ENCODE data around the gene CTPS2. TPM values are rescaled to one million over a fixed set of nuclear protein-coding genes. Genes with fewer than 3 reads are reported as not detected.

The CTPS2 gene
- total and polyA plus RNA-seq, 8 donors = 2.3 to 34.3 (median 10.3) TPM

GRCh38 chrX:16743604-16744325, 31.3 kb upstream of the CTPS2 start:
- H3K36me3 ChIP-seq = peaks cover 12 to 93% (median 87%) of the 10 kb centered on the region in 4 donors
- no peaks in the 10 kb centered on the region for H3K9me3 ChIP-seq
- no peaks in the 10 kb centered on the region for H3K4me1 ChIP-seq
- TF ChIP-seq CTCF (IDR thresholded peaks at IDR 0.05) = no peak
- no peak for TF ChIP-seq EP300 (IDR thresholded peaks at IDR 0.05)
- no peak for TF ChIP-seq POLR2A (IDR thresholded peaks at IDR 0.05)
- no peak for TF ChIP-seq POLR2AphosphoS5 (IDR thresholded peaks at IDR 0.05)
- no peaks in the 10 kb centered on the region for H3K27me3 ChIP-seq
- H3K4me3 ChIP-seq = no peak overlapping the region
- 91 to 96% (median 93%) methylated on average over 12 of the region's 12 CpGs for WGBS, 5 donors
- no peak overlapping the region for H3K27ac ChIP-seq
- intact Hi-C loops (cut with DNase I; ENCODE audit: low total_unique reads) = no loop called here
- no peak for DNase-seq

GRCh38 chrX:16739574-16739973, 27.1 kb upstream of the CTPS2 start:
- H3K36me3 ChIP-seq = peaks cover 12 to 89% (median 83%) of the 10 kb centered on the region in 4 donors
- H3K27me3 ChIP-seq = no peaks in the 10 kb centered on the region
- no peaks in the 10 kb centered on the region for H3K9me3 ChIP-seq
- H3K4me1 ChIP-seq = no peaks in the 10 kb centered on the region
- no peak overlapping the region for H3K27ac ChIP-seq
- no peak for DNase-seq
- 57 to 77% (median 68%) methylated on average over 6 of the region's 6 CpGs for WGBS, 5 donors
- no peak overlapping the region for H3K4me3 ChIP-seq
- intact Hi-C loops (cut with DNase I; ENCODE audit: low total_unique reads) = no loop called here
- TF ChIP-seq CTCF (IDR thresholded peaks at IDR 0.05) (no peak), POLR2A (IDR thresholded peaks at IDR 0.05) (no peak), EP300 (IDR thresholded peaks at IDR 0.05) (no peak), POLR2AphosphoS5 (IDR thresholded peaks at IDR 0.05) (no peak)

- Histone ChIP-seq H3K4me1 (no peaks in the 10 kb centered on the region), H3K36me3 (peaks cover 0 to 63% (median 58%) of the 10 kb centered on the region in 4 donors), H3K27me3 (no peaks in the 10 kb centered on the region), H3K9me3 (no peaks in the 10 kb centered on the region), H3K4me3 (no peak overlapping the region), H3K27ac (no peak overlapping the region)
- intact Hi-C loops (cut with DNase I; ENCODE audit: low total_unique reads) = no loop called here
- no peak for DNase-seq
- no peak for TF ChIP-seq CTCF (IDR thresholded peaks at IDR 0.05)
- no peak for TF ChIP-seq POLR2AphosphoS5 (IDR thresholded peaks at IDR 0.05)
- no peak for TF ChIP-seq EP300 (IDR thresholded peaks at IDR 0.05)
- WGBS, 5 donors = 74 to 95% (median 92%) methylated on average over 4 to 5 of the region's 5 CpGs
These were observed 24.6 kb upstream of the CTPS2 start for GRCh38 chrX:16737024-16737423.

- TF ChIP-seq POLR2AphosphoS5 (IDR thresholded peaks at IDR 0.05) (no peak), POLR2A (IDR thresholded peaks at IDR 0.05) (no peak), CTCF (IDR thresholded peaks at IDR 0.05) (no peak), EP300 (IDR thresholded peaks at IDR 0.05) (no peak)
- H3K4me1 ChIP-seq = peaks cover 0 to 12% (median 0%) of the 10 kb centered on the region in 4 donors
- H3K9me3 ChIP-seq = no peaks in the 10 kb centered on the region
- peaks cover 0 to 29% (median 28%) of the 10 kb centered on the region in 4 donors for H3K36me3 ChIP-seq
- no peak for DNase-seq
- no peaks in the 10 kb centered on the region for H3K27me3 ChIP-seq
- no peak overlapping the region for H3K4me3 ChIP-seq
- intact Hi-C loops (cut with DNase I; ENCODE audit: low total_unique reads) = no loop called here
- H3K27ac ChIP-seq = no peak overlapping the region
These were observed 20.5 kb upstream of the CTPS2 start for GRCh38 chrX:16733013-16733412.

All from stomach (tissue), 9 donors.